Activated gamma-delta T cell treated with anti-CD3 and anti-CD28 coated beads, Interleukin-2, amount 50 U/mL, for 16 hours (primary cell): ENCODE results near the gene IMMP2L.
"Not testable (repeated sequence)": the region's sequence is repeated elsewhere in the genome, so short reads cannot be mapped to it uniquely, and the experiment has no call there.

Experiments used
- DNase-seq: peaks from one replicate; pipeline ENCODE4 v3.0.0-alpha.2; 2020; ENCODE audit warnings: low read depth

Gene IMMP2L

DNA sequence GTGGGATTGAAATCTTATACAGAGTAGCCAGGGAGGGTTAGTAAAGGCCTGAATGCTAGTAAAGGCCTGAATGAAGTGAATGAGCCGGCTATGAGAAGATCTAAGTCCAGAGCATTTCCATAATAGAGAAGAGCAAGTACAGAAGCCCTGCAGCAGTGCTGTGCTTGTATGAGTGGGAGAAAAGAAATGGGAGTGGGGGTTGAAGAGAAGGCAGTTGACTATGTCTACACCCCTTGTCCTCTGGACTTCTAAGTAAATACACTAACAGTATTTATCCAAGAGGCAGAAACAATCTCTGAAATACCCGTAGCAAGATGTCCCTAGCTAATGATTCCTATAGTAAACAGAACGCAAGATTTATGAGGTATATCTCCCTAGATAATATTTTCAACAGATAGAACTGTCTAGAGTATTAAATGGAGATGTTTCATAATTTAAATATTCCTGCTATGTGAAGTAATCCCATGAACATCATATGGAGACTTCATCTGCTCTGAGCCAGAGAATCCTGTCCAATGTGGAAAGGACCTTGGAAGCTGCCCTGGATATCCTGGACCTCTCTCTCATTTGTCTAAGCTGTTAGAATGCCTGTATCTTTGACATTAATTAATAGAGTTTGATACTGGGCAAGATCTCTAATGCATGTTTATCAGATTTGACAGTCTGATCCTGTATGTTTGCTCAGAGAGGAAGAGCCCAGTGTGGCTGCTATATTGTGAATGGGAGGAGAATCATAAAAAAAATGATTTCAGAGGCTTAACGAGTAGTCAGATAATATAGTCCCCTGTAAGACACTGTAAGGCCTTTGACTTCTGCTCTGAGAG lies 299.8 kb downstream of the IMMP2L start:
- DNase-seq, result no peak

DNA sequence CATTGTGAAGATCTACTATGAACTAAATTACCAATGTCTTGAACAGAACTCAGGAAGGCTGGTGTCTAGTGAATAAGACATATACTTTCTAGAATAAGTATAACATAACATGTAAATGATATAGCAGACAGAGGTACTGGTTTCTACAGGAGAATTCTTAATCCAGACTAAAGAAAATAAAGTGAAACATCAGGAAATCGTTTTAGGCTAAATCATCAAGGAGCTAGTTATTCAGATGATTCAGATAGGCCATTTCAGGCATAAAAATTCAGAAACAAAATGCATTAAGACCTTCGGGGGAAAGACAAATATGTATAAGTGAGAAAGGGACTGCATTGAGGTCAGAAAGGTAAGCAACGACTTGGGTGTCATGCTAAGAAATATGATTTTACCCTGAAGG lies 300.8 kb downstream of the IMMP2L start:
- DNase-seq, result no peak

DNA sequence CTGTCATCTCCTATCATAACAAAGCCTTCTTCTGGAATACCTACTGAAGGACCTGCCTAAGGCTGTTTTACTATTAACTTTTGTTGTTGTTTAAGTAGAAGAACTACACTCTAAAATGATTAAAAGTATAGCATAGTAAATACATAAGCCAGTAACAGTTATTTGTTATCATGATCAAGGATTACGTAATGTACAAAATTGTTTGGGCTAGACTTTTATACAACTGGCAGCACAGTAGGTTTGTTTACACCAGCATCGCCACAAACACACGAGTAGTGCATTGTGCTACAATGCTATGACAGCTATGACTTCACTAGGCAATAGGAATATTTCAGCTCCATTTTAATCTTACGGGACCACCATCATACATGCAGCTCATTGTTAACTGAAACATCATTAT lies 302.3 kb downstream of the IMMP2L start:
- DNase-seq, result no peak

DNA sequence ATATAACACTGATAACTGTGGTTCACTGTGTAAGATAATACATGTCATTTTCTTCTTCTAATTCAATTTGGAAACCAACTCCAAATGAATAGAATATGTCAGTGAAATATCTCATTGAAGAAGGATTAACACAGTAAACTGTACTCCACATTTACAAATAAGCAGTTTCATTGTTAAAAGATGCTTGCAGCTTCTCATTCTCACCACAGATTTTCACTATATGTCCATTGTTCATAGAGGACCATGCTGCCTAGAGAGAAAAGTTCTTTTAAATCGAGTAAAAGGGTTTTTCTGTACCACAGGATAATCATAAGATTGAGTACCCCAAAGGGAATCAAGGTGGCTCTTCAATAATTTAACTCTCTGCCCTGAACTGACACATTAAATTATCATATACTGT lies 305.9 kb downstream of the IMMP2L start:
- no peak for DNase-seq

DNA sequence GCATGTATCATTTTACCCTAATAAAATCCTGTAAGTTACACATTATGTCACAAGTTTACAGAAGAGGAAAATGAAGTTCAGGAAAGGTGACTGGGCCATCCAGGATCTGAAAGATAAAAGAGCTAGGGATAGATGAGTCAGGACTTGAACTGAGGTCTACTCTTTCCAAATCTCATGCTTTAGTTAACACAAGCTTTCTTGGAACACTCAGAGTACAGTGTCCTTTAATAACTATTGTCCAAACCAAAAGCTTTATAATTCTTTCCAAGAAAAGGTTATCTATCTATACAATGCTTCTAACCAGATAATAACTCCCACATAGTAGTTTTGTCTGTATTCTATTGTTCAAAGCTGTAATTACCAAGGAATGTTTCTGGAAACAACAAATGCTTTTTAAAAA lies 306.7 kb downstream of the IMMP2L start:
- no peak for DNase-seq

DNA sequence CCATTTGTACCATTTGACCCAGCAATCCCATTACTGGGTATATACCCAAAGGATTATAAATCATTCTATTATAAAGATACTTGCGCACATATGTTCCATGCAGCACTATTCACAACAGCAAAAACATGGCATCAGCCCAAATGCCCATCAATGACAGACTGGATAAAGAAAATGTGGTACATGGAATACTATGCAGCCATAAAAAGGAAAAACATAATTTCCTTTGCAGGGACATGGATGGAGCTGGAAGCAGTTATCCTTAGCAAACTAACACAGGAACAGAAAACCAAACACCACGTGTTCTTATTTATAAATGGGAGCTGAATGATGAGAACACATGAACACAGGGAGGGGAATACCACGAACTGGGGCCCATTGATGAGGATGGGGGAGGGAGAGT lies 310.9 kb downstream of the IMMP2L start:
- DNase-seq, result not testable (repeated sequence)

DNA sequence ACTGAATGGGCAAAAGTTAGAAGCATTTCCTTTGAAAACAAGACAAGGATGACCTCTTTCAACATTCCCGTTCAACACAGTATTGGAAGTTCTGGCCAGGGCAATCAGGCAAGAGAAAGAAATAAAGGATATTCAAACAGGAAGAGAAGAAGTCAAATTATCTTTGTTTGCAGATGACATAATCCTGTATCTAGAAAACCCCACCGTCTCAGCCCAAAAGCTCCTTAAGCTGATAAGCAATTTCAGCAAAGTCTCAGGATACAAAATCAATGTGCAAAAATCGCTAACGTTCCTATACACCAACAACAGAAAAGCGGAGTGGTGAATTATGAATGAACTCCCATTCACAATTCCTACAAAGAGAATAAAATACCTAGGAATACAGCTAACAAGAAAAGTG lies 312.5 kb downstream of the IMMP2L start:
- DNase-seq, result not testable (repeated sequence)

DNA sequence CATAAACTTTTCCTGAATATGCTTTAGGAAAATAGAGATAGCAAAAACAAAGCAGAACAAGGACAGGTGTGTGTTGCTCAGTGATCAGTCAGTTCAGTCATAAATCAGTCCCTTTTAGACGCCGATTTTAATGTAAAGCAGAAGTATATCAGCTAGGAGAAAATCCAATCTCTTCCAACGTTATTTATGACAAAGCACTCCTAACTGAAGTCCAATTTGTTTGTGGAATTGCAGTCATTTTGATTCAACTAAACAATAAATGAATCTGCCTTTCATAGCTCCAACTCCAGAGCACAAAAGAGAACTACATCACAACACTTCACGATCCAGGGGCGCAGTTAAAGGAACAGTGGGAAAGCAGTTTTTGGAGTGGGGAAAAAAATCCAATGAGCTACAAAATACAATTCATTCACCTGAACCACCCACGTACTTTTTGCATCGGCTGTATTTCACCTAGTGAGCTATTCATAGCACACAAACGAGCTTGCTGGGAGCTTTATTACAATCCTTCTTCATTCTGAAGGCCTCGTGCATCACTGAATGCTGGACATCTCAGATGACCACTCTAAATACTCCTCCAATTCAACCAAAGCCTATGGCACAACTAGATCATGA lies 320.0 kb downstream of the IMMP2L start:
- DNase-seq, result no peak

DNA sequence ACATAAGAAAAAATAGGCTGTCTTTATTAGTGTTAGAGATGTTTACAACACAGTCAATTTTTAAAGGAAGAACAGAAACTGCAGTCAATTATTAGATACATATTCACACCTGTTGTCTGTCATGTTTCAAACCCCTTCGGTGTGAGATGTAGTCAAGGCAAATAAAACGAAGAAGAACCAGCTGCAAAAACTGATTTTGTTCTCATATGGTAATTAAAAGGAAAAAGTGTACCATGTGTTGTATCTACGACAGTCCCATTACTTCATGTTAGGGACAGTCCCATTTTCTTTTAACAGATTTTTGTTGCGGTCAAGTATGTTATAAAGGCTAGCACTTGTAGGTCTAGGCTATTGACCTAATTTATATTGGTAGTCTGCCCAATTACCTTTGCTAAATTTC lies 321.9 kb downstream of the IMMP2L start:
- DNase-seq, result no peak

DNA sequence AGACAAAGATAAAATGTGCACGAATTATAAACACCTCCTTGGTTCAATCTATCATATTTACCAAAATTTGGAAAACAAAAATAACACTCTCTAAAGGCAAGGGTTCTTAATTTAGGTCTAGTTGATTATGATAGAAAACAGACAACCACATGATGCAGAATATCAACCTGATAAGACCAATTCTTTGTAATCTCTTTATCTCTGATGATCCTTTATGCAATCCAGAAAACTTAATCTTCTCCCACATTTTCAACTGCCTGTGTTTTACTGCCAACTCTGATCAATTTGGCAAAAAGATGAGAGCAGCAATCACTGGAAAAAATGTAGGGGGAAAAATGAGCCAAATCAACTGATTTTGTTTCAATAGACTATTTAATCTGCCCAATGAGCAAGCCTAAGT lies 322.9 kb downstream of the IMMP2L start:
- DNase-seq, result no peak

DNA sequence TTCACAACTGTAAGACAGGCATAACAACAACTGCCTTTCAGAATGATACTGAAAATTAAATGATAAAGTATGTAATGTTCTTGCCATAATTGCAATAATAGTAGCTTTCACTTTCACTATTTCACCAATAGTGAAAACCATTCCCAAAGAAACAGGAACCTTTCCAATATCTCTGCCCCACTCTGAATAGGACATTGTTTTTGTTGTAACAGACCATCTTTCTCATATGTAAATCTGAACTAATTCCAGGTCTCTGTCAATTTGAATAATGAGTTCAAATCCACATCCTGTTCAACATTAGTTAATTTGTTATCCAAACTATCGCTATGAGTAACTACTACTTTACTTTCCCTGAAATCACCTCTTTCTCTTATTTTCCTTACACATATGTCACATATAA lies 323.4 kb downstream of the IMMP2L start:
- DNase-seq, result no peak

DNA sequence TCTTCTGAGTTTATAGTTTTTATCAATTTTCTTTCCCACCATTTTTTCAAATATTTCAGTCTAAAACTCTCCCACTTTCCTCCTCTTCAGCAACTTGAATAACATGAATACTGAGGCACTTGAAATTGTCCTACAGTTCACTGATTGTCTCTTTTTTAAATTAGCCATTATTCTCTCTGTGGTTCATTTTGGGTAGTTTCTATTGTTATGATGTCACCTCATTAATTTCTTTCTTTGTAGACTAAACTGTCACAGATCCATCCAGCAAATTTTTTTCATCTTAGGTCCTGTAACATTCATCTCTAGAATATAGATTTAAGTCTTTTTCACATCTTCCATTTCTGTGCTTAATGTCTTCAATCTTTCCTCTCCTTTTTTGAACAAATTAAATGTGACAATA lies 326.6 kb downstream of the IMMP2L start:
- DNase-seq, result no peak

DNA sequence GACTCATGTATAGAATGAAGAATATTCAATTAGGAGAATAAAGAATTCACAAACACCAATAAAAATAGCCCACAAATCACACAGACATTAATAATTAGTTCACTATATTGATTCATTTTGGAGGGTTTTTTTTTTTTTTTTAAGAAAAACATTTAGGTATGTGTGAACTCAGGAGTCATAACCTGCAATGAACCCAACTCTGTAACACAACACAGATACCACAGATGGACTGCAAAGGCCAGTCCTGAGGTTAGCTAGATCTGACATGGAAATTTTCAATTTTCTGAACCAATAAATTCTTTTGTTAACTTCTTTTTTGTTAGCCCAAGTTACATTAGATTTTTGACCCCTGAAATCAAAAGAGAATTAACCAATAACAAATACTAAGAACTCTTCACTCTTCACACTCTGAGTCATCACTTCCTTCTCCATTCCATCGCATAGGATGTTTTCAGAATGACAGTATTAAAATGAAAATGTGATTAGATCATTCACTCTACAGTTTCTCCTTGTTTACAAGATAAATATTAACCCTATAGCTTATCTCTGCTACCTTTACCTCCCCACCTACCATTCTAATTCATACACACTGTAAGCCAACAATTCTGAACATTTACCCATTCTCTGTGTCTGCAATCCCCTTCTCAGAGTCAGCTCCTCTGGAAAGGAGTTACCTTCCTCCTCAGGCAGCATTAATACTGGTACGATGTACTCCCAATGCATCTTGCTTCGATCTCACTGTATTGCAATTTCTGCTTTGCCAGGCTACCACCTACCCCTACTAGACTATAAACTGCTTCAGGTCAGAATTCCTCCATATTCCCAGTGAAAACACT lies 329.8 kb downstream of the IMMP2L start:
- DNase-seq, result no peak

DNA sequence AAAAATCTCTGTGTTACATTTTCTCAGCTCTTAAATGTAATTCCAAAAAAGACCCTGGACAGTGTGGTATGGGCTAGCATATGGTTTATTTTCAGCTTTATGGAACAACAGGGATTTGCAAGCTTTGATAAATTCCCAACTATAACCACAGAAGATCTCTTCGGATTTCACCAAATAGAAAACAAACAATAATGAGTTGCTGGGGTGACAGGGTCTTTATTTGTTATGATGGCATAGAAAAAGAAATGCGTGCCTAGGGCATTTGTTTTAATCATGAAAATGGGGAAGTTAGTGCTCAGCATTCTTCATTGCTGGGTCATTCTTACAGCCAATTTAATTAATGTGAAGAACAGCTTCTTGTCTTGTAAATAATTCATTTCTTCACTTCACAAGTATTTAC lies 332.4 kb downstream of the IMMP2L start:
- no peak for DNase-seq

DNA sequence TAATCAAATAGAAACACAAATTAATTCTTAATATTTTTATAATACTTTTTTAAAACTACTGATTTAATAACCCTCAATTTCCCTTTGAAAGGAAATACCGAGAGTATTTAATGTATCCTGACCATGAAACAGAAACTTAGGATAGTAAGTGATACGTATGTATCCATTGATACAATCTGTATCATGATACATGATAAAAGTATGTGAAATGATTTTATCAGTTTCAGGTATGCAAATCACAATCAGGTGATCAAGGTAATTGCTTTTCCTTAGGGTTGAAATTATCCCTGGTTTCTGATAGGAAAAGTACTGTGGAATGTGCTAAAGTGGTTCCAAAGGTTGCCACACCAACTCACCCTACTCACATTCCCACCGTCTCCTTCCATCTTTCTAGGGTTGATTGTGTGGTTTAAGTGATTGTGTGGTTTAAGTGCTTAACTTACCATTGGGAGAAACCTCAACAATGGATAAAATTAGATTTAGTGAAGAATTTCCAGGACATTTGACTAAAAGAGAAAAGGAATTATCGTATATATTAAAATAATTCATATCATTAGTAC lies 333.0 kb downstream of the IMMP2L start:
- no peak for DNase-seq

DNA sequence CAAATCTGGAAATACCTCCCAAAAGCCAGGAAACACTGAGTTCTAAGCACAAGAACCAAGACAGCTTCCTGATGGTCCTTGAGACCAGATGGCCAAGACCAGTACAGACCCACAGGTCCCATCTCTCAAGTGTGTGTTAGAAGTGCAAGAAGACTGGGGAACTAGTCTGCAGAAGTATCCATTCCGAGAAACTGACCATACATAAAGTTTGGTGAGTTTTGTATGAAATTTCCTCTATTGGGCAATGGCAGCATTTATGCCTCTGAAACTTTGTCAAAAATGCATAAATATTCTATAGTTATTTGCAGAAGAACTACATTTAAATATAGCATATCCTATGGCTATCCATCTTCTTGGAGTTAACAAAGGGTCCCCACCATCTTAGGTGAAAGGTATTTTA lies 333.9 kb downstream of the IMMP2L start:
- no peak for DNase-seq

DNA sequence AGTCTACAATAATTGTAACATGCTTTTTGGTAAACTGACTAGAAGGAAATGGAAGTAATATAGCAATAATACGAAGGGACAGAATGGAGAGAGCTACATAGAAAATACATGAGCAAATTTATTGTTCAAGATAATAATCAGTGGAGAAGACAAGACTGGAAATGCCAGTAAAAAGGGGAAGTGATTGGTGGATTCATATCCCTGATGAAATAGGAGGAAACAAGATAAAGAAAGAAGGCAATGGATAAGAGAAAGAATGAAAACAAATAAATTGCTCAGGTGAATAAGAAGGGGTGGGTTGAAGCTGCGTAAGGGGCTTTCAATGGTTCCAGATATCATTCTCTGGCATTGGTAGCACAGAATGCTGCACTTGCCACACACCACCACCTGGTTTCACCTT lies 335.5 kb downstream of the IMMP2L start:
- DNase-seq, result no peak

DNA sequence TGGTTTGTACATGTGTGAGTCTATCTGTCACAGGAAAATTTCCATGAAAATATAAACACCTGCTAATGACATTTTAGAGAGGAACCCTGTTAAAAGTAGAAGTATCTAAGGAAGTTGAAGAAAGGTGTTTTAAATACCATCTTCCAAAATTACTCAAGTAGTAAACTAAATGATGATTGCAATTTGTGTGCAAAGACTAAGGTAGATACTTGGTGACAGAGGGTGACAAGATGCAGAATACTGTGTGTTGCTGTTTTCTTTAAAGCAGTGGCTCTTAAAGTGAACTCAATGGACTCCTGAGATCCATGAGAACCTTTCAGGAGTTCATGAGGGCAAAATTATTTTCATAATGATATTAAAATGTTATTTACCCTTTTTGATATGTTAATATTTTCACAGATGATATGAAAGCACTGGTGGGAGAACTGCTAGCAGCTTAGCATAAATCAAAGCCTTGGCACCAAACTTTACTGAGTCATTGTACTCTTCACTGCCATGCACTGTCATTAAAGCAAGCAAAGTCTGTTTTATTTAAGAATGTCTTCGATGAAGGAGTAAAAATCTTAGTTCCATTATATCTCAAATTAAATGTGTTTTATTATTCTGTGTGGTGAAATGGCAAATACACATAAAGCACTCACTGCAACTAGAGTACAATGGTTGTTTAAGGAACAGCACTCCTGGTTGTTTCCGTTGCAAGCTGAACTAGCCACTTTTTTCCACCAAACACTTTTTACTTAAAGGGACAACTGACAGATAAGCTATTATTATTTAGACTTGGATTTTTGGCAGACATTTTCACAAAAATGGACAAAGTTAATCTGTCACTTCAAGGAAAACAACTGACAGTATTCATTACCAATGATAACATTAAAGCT lies 337.7 kb downstream of the IMMP2L start:
- no peak for DNase-seq

DNA sequence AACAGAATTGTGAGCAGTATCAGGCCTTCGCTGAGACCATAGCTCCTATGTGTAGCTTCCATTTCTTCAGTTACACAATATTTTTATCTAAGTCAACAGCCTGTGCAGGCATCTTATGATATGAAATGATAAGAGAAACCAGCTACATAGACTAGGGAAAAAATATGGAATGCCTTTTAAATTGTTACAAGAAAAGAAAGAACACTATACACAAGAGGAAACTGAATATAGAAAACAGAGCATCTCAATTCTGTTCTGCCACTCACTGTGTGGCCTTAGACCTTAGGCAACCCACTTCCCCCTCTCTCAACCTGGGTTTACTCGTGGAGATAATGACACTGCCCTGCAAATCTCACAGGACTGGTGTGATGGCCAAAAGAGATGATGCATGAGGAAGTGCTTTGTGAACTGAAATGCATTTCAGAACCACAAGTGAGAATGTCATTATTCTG lies 338.5 kb downstream of the IMMP2L start:
- no peak for DNase-seq

DNA sequence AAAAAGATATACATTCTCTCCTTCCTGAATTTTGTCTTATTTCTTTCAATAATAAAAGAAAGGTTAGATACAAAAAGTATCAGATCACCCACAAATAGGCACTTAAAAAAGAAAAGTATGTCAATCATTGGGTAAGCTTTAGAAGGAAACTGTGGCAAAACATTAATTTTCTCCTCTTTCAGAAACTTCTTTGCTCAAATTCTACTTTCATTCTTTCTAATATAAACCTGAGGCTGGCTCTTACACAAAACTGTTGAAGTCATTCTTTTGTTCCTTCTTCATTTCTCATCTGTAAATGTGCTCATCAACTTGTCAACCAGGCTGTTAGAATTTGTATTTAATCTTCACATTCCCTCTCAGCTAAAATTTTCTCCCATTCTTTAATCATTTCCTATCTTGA lies 346.7 kb downstream of the IMMP2L start:
- DNase-seq, result no peak

DNA sequence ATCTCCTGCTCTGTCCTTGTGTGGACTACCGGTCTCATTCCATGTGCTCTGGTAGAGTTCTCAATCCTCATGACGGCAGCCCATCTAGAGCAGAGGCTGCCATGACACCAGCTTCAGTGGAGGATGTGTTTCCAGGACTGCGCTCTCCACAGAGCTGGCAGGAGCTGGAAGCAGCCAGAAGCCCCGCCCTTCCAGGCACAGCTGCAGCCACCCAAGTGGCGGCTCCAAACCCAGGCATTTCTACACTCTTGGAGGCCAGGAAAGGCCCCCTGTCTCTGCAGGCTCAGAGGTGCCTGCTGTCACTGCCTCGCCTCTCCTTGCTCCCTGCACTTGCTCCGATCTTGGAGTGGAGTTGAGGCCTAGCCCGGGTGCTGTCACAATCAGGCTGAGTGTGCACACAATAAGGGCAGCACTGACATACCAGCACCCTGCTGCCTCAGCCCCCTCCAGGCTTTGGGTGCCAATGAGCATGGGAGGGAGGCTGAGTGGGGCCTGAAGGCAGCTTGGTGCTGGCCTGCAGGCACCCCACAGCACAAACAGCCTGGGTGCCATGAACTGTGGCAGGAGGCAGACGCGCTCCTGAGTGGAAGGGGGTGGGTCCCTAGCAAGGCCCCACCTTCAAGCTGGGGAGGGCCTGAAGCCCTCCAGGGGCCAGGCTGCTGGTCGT lies 349.3 kb downstream of the IMMP2L start:
- no peak for DNase-seq
